HG03025 (cell line): ENCODE data around the gene KCNH1.

Experiments
- ATAC-seq: cut with Tn5 transposase; IDR thresholded peaks from one replicate; pipeline ENCODE4 v1.9.1; 2021; ENCODE audit warnings: mild to moderate bottlenecking, moderate library complexity; ENCODE audit not compliant: unreplicated experiment, low FRiP score

KCNH1 gene

DNA sequence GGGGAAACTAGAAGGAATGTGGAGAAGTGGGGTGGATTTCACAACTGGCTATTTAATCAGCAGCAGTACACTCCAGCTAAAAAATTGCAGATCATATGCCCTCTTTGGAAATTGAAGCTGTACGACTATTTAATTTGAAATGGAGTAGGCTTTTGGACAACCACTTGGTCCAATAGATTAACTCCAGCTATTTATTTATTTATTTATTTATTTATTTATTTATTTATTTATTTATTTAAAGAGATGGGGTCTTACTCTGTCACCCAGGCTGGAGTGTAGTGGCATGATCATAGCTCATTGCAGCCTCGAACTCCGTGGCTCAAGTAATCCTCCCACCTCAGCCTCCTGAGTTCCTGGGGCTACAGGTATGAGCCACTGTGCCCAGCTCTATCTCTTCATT, 312.3 kb downstream of the KCNH1 start:
- no peak for ATAC-seq

DNA sequence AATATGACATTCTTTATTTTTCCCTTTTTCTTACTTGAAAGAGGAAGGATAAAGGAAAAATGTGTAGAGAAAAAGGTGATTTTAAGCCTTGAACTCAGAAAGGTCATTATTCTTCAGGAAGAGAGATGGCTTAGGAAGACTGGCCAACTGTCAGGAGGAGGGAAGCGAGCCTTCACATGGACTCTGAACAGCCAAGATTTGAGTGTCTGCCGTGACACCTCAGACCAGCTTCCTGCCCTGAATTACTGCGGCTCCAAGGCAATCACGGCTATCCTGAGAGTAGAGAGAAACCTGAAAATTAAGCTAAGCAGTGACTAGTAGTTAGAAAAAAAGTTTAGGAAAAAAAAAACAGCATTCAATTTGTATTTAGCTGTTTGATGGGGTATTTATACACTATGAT, 314.7 kb downstream of the KCNH1 start:
- no peak for ATAC-seq

DNA sequence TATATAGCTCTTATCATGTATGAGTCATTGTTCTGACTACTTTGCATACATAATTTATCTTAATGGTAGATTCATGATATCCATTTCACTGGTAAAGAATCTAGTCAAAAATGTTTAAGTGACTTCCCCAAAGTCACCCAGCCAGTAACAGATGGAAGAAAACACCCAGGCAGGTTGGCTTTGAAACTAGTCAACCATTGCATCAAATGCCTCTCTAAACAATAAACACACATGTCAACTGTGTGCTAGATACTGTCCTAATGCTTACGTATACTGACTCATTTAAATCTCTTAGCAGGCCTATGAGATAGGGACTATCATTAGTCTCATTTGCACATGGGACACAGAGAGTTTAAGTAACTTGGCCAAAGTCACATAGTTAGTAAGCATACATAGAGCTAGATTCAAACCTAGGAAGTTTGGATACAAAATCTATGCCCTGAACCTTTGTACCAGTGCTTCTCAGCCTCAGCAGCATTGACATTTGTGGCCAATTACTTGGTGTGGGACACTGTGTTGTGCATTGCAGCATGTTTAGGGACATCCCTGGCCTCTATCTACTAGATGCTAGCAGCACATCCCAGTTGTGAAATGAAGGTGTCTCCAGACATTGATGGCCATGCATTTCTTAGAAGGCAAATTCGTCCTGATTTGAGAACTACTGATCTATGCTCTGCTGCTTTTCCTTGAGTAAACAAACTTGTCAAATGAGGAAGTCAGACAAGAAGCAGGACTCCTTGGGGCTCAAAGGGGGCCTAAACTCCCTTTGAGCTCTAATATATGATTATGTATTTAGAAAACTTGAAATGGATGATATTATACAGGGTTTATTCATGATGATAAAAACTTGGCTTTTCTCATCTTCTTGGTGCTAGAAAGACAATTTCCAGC, 316.3 kb downstream of the KCNH1 start:
- no peak for ATAC-seq

DNA sequence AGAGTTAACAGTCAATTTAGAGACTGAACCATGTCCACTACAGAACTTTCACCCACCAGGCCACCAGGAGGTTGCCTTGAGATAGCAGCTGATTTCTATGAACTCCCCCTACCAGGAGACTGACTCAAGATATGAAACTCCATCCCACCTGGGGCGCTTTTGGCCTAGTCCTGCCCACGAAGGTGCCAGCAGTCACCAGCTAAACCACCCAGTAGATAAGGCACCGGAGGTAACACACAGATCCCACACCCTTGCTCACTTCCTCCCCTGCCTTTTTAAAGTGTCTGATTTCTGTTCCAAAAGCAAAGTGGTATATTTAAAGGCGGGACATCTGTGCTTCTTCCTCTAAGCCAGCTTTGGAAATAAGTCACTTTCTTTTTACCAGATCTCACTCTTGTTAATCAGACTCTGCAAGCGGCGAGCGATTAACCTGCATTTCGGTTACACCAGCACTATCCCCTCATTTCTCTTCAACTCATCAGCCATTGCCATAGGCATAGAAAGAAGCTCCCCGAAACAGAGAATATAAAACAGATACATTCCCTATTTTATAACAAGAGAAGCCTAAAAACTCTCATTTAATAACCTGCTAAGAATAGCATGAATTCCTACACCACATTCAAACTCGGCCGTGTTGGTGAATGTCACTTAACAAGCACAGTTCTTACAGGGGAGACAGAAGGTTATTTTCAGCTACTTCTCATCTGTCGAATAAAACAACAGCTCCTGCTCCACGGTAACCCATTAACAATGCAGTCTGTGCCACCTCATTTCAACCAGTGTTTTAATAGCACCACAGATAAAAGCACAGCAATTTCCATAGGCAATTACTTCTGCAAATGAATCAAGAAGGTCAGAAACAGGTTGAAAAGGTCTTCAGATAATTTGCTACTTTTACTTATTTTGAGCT, 318.1 kb downstream of the KCNH1 start:
- ATAC-seq: no peak

DNA sequence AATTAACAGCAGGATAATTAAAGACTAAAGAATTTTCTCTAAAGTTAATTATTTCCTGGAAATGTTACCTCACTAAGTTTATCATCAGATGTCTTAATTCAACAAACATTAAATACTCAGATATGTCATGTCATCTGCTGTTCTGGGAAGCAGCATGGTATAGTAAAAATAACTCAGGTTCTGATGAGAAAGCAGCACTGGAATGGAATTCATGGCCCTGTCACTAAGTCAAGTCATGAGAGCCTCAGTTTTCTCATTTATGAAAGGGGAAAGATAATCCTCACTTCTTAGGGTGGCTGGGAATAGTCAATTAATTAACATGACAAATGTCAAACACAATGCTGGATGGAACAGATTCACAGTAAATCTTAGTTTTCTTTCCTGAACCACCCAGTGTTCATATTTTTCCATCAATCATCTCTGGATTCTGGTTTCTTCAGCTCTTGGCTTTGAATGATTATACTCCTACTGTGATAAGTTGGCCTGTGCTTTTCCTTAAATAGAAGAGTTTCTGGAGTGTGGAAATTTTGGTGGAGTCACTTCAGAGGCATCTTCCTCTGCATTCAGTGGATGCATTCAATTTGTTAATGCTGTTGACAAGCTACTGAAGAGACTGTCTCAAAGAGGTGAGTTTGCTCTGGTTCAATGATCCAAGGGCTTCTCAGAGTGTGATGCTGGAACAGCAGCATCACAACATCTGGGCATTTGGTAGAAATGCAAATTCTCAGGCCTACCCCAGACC, 319.4 kb downstream of the KCNH1 start:
- ATAC-seq: no peak

DNA sequence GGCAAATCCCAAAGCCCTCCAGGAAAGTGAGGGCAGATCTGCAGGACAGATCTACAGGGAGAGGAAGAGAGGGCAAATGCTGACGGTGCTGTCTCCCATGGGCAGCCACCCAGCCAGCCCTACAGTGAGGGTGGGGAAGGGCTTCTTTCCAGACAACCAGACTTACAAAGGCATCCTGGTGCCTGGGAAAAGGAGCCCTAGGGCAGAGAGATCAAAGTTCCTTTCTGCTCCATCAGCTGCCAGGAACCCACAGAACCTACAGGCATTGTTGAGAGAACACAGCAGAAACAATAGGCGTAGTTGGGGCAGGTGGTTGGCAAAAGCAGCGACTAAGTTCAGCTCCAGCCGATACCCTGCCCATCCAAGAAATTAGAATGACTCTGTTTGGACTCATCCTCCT, 332.4 kb downstream of the KCNH1 start:
- ATAC-seq: no peak

DNA sequence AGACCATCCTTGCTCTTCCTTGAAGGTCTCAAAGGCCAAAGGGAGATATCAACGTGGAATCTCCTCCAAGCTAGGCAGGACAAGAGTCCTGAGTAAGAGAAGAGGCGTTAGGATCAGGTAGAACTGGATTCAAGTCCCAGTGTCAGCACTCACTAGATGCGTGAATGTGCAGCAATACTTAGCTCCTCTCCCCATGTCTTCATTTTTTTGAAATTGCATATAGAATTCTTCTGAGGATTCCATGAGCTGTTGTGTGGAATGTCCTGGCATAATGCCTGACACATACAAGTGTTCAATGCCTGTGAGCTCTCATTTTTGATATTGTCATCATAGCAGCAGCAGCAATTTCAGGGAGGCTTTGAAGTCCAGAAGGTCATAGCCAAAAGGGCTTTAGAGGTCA, 333.2 kb downstream of the KCNH1 start:
- no peak for ATAC-seq

DNA sequence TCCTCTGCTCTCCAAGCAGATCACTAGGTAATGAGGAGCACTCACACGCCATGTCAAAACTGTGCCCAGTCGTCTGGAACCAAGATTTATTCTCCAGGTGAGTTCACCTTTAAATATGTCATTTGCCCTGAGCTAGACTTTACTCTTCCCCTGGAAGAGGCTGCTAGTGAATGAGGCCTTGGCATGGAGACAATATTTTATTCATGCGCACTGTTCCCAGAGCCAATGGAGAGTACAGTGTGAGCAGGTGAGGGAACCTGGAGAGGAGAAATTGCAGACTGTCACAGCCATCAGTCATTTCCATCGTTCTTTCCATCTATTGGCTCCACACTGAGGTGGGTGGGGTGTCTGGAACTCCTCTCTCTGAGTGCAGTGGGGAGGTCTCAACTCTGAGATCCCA, 333.6 kb downstream of the KCNH1 start:
- no peak for ATAC-seq

DNA sequence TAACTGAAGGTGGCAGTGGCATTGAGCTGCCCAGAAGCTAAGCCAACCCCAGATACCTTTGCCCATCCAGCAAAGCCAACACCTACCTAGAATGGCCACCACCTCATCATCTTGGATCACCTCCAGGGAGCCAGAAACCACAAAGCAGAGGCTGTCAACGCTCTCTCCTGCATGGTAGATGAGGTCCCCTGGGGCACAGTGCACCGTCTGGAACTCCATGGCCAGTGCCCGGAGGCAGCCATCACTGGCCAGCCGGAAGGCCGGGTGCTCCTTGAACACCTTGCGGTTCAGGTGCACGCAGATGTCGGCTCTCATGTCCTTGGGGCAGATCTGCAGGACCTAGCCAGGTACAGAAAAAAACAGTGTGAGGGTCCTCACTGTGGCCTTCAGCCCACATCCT, 336.5 kb downstream of the KCNH1 start:
- ATAC-seq: no peak

DNA sequence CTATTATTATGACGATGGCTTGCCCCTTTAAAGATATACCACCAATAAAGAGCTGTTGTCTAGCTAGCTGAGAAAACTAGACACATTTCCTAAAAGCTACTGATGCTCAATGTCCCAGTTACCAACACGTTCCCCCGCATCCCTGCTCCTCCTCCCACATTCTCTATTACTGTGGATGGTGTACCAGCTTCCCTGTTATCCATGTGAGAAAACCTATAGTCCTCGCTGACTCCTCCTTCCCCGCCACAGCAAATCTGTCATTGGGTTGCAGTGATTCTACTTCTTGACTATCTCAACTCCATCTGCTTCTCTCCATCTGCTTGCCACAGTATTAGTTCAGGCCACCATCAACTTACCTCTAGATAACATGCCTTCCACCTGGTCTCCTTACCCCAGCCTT, 337.5 kb downstream of the KCNH1 start:
- no peak for ATAC-seq

DNA sequence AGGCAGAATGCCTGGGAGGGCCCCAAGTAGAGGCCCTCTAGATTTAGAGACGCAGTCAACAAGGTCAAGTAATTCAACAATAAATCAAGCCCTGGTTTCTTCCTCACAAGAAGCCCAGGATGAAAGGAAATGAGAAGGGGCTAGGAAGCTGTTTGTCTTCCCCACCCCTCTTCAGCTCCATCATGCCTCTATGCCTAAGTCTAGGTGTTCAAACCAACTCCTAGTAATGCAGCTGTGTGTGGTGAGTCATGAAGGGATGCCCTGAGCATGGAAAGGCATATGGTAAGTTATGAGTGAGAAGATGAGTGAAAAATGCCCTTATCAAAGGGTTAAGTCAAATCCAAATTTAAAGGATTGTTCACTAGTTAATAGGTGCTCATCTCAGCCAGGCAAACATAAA, 339.5 kb downstream of the KCNH1 start:
- no peak for ATAC-seq

DNA sequence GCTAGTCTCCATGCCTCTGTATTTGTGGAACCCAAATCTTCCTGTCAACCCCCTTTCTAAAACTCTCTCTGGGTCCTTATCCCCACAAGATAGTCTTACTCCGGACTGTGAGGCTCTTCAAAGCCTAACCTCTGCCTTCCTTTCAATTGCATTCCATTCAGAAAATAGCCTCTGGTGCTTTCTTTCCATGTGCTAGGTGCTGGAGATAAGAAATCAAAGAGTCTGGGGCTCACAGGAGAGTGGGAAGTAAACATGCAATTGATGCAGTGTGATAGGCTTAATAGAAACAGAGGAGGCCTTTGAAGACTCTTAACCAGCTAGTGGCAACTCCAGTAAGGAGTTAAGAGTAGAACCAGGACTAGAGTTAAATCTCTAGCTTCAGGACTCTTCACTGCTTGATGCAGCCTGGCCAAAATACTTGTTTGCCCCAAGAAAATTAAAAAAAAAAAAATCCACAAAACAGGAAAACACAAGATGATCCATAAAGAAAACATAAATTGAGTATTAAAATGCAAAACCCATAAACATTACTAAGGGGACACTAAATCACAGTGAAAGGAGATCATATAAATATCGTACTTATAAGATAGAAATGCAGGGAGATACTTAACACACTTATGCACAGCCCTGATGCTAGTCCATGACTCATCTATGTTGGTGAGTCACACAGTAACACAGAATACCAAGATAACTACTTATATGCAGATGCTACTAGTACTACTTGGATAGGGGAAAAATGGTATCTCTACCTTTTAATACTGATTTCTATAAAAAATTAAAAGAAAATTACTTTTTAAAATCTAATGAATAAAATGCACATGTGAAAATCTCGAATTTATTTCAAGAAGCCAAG, 341.5 kb downstream of the KCNH1 start:
- no peak for ATAC-seq

DNA sequence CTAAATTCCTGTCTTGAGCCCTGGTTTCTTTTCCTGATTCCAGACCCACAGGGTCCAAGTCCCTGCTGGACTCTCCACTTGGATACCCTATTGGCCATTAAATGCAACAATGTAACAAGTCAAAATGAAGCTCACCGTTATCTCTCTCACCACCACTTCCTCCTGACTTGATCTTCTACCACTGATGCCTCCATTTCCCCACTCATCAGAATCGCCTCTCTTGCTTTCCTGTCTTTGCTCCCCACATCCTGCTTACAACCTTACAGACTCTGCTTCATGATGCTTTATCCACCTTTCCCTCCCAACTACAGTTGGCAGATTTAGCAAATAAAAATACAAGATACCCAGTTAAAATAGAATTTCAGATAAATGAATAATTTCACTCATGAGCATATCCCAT, 343.8 kb downstream of the KCNH1 start:
- no peak for ATAC-seq

DNA sequence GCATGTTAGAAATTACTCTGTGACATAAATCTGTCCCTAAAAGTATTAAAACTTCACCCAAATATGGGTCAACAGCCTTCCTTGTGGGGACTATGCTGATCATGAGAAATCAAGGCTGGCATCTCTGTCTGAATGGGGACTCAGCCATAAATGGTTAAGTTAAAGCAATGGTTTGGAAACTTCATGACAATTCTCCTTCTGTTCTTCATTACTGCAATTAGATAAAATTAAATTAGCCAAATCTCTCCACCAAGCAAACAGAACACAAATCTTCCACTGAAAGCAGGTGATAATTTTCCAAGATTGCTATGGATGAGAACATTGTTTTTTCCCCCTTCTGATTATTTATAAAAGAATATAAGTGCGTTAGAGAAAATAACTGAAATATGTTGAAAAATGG, 346.1 kb downstream of the KCNH1 start:
- no peak for ATAC-seq

DNA sequence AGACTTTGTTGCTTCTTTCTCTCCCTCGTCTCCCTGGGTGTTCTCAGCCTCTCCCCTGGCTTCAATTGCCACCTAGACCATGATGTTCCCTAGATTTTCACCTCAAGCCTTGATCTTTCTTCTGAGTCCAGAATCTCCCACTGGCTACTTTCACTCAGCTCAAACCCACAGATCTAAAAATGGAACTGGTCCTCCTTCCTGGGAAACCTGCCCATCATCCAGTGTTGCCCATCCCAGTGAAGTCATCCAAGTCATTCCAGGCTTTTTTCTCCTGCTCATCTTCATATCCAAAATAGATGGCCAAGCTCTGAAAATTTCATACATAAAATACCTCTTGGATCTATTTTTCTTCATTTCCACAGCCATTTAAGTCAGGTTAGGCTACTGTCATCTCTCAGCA, 347.4 kb downstream of the KCNH1 start:
- no peak for ATAC-seq

DNA sequence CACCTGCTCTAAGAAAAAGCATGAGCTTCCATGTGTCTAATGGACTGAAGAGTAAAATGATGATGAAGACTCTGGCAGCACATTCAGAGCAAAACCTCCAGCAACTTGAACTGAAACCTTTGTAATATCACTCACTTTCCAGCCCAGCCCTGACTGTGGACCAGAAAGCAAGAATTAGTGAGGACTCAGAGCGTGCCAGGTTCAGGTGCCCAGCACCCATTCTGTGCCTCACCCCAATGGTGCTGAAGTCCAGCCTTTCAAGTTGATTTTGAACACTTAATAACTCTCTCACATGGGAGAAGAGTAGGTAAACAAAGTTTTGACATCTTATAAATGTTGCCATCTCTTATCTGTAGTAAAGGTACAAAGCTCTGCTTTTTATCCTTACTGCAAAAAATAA, 350.0 kb downstream of the KCNH1 start:
- no peak for ATAC-seq

DNA sequence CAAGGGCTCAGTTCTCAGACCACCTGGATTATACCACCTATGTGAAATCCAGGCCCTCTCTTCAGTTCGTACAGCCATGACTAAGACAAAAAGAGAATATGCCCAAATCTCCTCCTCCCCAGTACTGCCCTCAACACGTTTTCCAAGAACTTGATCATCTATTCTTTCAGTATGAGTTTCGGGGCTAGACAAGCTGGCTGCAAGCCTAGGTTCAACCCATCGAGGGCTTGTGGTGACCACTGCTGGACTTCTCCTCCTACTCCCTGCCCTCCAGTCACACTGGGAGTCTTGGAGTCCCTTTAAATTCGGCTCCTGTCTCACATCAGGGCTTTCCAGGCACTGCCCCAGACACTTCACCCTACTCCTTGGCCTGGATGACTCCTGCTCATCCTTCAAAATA, 352.3 kb downstream of the KCNH1 start:
- no peak for ATAC-seq

DNA sequence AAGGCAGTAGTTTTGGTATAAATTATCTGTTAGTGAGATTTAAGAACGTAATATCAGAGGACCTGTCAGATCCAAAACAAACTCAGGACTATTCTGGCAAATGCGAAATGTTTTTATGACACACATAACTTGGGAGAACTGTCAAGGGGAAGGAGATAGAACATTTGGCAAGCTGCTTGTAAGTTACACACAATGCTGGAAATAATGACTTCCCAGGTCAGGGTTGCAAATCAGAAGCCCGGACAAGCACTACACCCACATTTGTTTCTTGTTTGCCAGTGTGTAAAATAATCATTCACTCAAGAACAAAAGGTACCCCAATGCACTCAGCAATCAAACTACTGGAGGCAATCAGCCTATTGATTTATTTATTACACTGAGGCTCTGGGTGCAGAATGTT, 354.7 kb downstream of the KCNH1 start:
- ATAC-seq: no peak

DNA sequence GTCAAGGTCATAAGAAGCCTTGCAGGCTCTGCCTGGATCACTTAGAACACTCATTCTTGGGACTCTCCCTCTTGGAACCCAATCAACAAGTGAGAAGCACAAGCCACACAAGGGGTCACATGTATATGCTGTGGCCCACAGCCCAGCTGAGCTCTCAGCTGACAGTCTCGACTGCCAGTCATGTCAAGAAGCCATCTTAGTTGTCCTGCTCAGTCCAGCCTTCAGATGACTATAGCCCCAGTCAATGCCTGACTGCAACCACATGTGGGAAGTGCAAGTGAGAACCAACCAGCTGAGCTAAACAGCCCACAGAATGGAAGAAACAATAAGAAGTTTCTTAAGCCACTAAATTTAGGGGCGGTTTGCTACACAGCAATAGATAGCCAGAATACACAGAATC, 356.0 kb downstream of the KCNH1 start:
- ATAC-seq: no peak

DNA sequence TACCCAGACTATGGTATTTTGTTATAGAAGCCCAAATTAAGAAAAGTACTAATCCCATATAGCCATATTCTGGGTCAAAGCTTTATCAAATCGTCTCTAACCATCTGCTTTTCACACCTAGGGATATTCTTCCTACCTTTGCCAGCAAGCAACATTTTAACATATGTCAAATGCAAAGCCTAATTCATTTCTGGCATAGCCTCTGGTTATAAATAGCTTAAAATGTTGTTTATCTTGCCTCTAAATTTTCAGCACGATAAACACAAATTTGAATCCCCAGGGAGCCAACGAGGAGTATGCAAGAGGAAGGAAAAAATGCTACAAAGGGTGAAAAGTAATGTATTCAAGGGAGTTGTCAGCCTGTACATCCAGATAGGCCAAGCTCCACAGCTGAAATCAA, 357.2 kb downstream of the KCNH1 start:
- no peak for ATAC-seq
